GM18505 (cell line): ENCODE measurements around the gene LPAR1.

Experiments
- ATAC-seq: cut with Tn5 transposase; IDR thresholded peaks from one replicate; pipeline ENCODE4 v1.9.1; 2021; ENCODE audit not compliant: unreplicated experiment
- POLR2A ChIP-seq: IDR thresholded peaks from 4 replicates; pipeline ENCODE4 v1.6.1; 2011; ENCODE audit warnings: borderline replicate concordance; ENCODE audit not compliant: insufficient read depth, insufficient read length; ENCODE audit errors: extremely low read depth

The LPAR1 gene

GRCh38 chr9:110951805-110952539 is 86.3 kb downstream of the LPAR1 start:
- TF ChIP-seq POLR2A, result no peak

DNA sequence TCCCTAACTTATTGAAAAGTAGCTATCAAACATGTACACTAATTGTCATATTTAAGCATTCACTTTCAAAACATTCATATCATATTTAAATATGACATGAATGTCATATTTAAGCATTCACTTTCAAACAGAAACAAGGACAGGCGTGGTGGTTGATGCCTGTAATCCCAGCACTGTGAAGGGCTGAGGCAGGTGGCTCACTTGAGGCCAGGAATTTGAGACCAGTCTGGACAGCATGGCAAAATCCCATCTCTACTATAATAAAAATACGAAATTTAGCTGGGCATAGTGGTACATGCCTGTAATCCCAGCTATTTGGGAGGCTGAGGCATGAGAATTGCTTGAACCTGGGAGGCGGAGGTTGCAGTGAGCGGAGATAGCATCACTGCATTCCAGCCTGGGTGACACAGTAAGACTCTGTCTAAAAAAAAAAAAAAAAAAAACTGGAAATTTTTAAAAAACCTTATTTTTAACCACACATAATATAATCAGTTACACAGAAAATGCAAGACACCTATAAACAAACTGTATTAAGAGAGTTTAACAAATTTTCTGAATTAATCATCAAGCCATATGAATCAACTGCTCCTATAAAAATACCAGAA is 88.1 kb downstream of the LPAR1 start:
- no peak for TF ChIP-seq POLR2A
- no peak for ATAC-seq

More at GRCh38 chr9:110951805-110952539, 86.3 kb downstream of the LPAR1 start:
- no peak for ATAC-seq

DNA sequence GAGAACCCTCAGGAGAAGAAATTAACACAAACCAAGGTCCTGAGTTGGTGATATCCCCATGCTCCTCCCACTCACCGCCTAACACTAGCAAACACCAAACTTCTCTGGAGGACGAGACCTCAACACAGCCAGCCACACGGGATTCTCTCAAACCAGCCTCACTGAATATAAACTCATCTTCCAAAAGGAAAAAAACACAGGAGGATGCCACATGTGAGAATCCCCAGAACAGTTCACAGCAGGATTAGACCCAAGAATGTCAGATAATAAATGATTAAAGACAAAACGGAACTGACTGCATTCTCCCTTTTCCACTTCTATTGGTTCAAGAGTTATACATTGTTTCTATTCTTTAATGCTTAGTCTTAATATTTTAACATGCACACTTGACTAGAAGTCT is 89.2 kb downstream of the LPAR1 start:
- no peak for TF ChIP-seq POLR2A
- ATAC-seq, result no peak

DNA sequence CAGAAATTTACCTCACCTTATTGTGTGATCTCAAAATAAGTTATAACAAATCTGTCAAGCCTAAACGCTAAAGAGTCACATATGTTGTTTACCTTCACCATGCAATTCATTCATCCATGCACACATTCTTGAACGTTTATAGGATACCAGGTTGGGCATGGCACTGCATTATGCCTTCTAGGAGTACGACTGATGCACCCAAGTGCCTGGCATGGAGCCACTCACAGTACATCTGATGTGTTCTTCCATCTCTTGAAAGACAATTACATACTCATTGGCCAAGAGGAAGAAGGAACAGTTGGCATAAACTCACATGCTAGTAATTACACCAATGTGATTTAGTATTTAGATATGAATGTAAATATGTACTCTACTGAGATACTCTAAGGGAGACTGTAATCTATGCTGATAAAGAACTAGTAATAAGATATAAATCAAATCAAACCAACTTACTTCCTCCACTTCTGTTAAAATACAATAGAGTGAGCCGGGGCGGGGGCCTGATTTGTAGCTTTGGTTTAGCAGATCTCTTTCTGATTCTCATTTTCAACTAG is 90.7 kb downstream of the LPAR1 start:
- ATAC-seq, result no peak

GRCh38 chr9:110942522-110942921 is 95.7 kb downstream of the LPAR1 start:
- no peak for TF ChIP-seq POLR2A
- ATAC-seq, result no peak

More for the DNA sequence above, 90.7 kb downstream of the LPAR1 start:
- no peak for TF ChIP-seq POLR2A

DNA sequence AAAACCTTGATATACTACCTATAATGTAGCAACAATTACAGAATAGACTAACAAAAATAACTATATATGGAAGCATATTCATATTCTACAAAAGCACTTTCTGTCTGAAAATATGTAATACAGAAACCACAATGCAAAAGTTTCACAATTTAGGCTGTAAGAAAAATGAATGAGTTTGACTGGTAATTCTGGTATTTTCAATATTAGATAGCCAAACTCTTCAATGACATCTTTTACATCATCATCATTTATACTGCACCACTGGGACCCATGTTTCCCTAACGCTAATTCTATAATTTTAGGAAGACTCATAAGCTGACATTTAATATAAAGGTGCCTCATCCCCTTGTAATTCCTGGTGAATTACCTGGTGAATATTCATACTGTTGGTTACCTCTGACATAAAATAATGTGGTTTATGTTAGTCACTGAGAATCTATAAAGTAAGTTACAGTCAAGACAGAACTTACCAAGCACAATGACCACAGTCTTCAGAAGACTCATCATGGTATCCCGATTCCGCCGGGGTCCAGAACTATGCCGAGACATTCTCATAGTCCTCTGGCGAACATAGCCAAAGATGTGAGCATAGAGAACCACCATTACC is 97.2 kb downstream of the LPAR1 start:
- no peak for ATAC-seq

DNA sequence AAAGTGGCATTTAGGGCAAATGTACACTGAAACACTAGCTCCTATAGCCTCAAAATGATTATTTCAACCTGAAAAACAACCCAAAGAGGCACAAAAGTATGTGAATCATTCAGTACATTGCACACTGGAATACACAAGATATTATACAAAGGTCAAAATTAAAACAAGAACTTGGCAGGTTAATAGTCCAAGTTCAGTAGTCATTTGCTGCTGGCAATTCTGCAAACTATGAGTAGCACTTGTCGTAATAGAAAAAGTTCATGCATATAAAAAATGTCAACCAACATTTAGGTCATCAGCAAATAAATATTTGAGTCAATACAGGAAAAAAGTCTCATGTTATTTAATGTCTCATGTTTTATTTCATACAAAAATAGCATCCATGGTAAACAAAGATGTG is 98.7 kb downstream of the LPAR1 start:
- ATAC-seq, result no peak

More for the DNA sequence above, 97.2 kb downstream of the LPAR1 start:
- TF ChIP-seq POLR2A, result no peak

GRCh38 chr9:110939047-110939446 is 99.2 kb downstream of the LPAR1 start:
- TF ChIP-seq POLR2A, result no peak
- no peak for ATAC-seq

More for the DNA sequence above, 98.7 kb downstream of the LPAR1 start:
- no peak for TF ChIP-seq POLR2A

- ATAC-seq, result no peak
- no peak for TF ChIP-seq POLR2A
These were observed 100.0 kb downstream of the LPAR1 start for GRCh38 chr9:110938242-110938641.

DNA sequence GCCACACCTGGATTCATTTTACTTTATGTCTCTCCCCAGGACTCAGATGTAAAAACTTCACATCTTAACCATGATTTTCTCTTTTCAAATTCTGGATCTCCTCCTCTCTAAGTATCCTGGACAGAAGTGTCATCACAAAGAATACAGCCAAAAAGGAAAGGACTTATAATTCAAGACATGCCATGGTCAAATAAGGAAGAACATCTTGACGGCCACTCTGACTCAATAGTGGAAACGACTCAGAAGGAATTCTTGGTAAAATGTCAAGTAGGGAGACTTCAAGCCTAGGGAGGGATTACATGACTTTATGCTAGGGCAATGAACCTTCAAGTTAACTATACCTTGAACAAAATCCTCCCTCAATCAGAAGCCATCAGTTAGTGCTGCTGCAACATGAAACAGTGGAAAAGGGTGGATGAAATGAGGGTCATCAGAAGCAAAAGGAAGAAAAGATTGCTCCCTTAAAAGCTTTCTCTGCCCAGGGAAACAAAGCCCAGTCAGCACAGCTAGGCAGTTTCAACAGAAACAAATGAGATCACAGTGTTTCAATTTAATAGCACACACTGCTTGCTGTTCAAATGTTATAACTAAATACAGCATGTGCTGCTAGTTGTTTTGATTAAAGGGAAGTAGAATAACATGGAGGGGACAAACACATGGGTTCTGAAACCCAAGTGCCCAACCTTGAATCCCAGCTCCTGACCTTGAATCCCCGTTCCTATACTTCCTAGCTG is 101.4 kb downstream of the LPAR1 start:
- no peak for ATAC-seq
- TF ChIP-seq POLR2A, result no peak

- ATAC-seq, result no peak
These were observed 102.0 kb downstream of the LPAR1 start for GRCh38 chr9:110936237-110936636.

DNA sequence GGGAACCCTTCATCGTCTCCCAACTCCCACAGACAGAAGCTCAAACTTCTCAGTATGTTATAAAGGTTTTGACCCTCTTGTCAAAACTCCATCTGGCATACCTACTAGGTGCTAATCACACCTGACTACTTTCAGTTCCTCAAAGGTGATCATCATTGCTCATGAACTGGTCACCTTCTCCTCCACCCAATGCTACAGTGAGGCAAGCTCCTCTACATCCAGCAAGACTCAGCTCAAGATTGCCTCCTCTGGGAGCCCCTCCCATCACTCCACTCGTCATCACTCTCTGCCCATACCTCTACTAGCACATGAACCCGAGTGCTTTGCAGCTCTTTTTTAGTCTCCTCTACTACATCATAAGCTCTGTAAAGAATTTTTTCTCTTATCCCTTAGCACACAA is 102.4 kb downstream of the LPAR1 start:
- TF ChIP-seq POLR2A, result no peak

More at GRCh38 chr9:110936237-110936636, 102.0 kb downstream of the LPAR1 start:
- TF ChIP-seq POLR2A, result no peak

DNA sequence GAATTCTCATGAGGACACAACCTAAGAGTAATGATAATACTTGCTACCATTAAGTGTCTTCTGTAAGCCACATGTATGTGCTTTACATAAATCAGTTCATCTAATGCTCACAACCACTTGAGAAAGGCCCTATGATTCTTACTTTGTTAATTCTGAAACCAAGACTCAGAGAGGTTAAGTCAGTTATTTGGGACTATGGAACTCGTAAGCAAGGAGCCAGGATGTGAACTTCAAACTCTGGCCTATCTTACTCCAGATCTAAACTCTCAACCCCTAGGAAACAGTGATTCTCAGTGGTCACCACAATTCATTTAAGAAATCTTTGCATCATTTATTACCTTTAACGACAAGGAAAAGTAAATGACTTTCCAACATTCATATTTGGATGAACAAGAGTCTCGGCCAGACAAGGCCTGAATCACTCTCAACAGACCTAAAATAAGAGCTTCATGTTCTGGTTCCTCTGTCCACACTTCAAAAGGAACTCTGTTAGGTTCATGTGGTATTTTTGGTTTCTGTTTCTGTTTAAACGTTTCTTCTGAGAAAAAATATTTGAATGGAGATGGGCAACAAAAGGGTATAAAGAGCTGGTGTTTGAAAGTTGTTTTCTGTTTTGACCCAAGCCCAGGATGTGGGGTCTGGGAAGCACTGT is 104.8 kb downstream of the LPAR1 start:
- no peak for ATAC-seq

More for the DNA sequence above, 102.4 kb downstream of the LPAR1 start:
- no peak for ATAC-seq

GRCh38 chr9:110932863-110933262 is 105.4 kb downstream of the LPAR1 start:
- ATAC-seq, result no peak

More for the DNA sequence above, 104.8 kb downstream of the LPAR1 start:
- TF ChIP-seq POLR2A, result no peak

More at GRCh38 chr9:110932863-110933262, 105.4 kb downstream of the LPAR1 start:
- TF ChIP-seq POLR2A, result no peak
